Activated CD4-positive, alpha-beta memory T cell treated with anti-CD3 and anti-CD28 coated beads, Interleukin-2, amount 10 ng/mL, durations not matched to agents 7 days and 5 days (primary cell): Measurements from ENCODE around the gene B4GALT6. TPM values are rescaled to one million over a fixed set of nuclear protein-coding genes. Genes with fewer than 3 reads are reported as not detected.

Source experiments
- CTCF ChIA-PET: fragments of 350-600 bp; sonication (Branson Sonifier 250); formaldehyde crosslinking; loops from one replicate; lab custom pipeline; 2021; ENCODE audit warnings: antibody characterized with exemption, inconsistent platforms; lab: Charles Lee
- POLR2A ChIA-PET: fragments of 350-600 bp; sonication (Branson Sonifier 250); formaldehyde crosslinking; loops from one replicate; lab custom pipeline; 2021; ENCODE audit warnings: antibody characterized with exemption; lab: Charles Lee
- DNase-seq: peaks from one replicate; pipeline ENCODE4 v3.0.0-alpha.2; 2020
- H3K27ac Mint-ChIP-seq: one replicate; pipeline ENCODE4 v1.8.0; 2021; ENCODE audit warnings: mild to moderate bottlenecking, mixed read lengths
- H3K27me3 Mint-ChIP-seq: one replicate; pipeline ENCODE4 v1.8.0; 2021; ENCODE audit warnings: mixed read lengths
- H3K36me3 Mint-ChIP-seq: one replicate; pipeline ENCODE4 v1.8.0; 2021; ENCODE audit warnings: low read depth, mixed read lengths
- H3K4me1 Mint-ChIP-seq: one replicate; pipeline ENCODE4 v1.8.0; 2021; ENCODE audit warnings: mixed read lengths
- H3K4me3 Mint-ChIP-seq: one replicate; pipeline ENCODE4 v1.8.0; 2021; ENCODE audit warnings: mild to moderate bottlenecking, mixed read lengths
- H3K9me3 Mint-ChIP-seq: one replicate; pipeline ENCODE4 v1.8.0; 2021; ENCODE audit warnings: mixed read lengths
- total RNA-seq, 2 experiments: library from RNA; stranded (reverse); gene quantifications; one replicate each; pipeline ENCODE4 v1.2.3, GENCODE V29; 2021

Gene B4GALT6
- total RNA-seq, 2 experiments from 2014 or later = 0.91 to 1.2 TPM

DNA sequence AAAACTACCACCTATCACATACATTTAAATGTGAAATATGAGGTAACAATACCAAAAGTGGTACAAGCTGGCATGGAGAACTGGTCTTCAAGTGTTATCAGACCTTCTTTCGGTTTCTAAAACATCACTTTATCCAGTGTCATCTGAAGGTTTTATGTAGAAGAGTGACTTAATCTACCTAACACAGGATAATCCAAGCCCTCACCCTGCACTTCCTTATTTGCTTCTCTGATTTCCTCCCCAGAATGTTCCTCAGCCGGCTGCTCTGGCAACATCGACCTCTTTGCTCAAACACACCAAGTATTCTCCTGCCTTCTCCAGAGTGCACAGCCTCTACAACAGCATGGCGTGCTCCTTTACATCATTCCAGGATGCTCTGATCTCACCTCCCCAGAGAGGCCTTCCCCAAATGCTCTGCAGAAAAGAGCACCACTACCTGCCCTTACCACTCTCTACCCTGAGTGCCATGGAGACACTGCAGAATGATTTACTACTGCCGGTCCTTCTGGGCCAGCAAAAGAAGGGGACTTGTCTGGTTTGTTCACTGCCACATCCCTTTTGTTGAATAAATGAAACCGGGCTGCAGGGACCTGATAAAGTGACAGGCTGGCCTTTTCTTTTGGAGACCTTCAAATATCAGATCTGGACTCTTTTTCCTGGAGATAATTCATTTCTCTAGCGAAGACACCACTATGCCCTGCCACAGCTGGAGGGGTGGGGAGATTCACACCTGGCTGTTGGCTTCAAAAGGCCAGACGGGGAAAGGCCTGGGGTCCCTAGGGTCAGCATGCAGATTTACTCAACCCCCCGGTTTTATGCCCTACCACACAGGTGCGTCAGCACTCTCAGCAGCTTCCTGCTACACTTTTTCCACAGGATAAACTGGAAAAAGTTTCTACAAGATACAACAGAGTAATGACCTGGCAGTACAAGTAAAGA lies 50.7 kb downstream of the B4GALT6 start:
- ChIA-PET POLR2A (no interaction called here), CTCF (no interaction called here)
- Mint-ChIP-seq H3K9me3 (no peaks in the 10 kb centered on the region), H3K27me3 (peaks cover 3% of the 10 kb centered on the region), H3K36me3 (no peaks in the 10 kb centered on the region), H3K4me3 (no peak overlapping the region), H3K4me1 (peaks cover 18% of the 10 kb centered on the region), H3K27ac (no peak overlapping the region)
- no peak for DNase-seq

DNA sequence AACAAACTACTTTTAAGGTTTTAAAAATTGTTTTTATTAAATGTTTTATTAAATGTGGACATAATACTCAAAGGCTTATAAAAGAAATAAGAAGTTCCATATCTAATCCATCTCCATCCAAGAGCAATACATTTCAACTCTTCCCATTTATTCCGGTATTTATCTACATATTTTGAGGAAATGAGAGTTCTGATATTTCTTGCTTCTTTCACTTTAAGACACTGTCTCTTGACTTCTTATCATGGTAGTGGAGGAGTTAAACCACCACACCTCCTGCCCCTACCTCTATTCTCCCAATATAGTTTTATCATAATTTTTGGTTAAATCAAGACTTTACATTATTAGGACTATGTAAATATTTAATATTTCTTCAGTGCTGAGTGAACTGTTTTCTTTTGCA lies 52.0 kb downstream of the B4GALT6 start:
- Mint-ChIP-seq H3K9me3 (no peaks in the 10 kb centered on the region), H3K27ac (no peak overlapping the region), H3K4me3 (no peak overlapping the region), H3K36me3 (no peaks in the 10 kb centered on the region), H3K27me3 (peaks cover 3% of the 10 kb centered on the region), H3K4me1 (peaks cover 18% of the 10 kb centered on the region)
- ChIA-PET POLR2A (no interaction called here), CTCF (no interaction called here)
- no peak for DNase-seq

DNA sequence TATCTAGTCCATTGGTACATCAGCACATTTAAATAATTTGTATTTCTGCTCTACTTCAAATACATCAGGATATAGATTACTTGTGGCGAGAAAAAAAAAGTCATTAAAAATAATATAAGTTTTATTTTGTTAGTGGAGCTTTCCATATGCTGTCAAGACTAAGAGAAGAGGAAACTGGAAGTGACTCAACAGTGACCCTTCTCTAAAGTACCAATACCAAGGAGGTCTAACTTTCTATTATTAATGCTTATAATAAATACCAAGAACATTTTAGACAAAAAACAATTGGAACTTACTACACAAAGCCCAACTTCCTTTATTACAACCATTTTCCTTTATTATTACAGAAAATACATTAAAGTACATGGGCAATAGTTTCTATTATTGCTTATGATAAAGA lies 52.9 kb downstream of the B4GALT6 start:
- H3K9me3 Mint-ChIP-seq = no peaks in the 10 kb centered on the region
- H3K4me3 Mint-ChIP-seq = no peak overlapping the region
- ChIA-PET POLR2A (no interaction called here), CTCF (no interaction called here)
- H3K36me3 Mint-ChIP-seq = no peaks in the 10 kb centered on the region
- peaks cover 18% of the 10 kb centered on the region for H3K4me1 Mint-ChIP-seq
- no peak for DNase-seq
- no peak overlapping the region for H3K27ac Mint-ChIP-seq
- peaks cover 3% of the 10 kb centered on the region for H3K27me3 Mint-ChIP-seq

DNA sequence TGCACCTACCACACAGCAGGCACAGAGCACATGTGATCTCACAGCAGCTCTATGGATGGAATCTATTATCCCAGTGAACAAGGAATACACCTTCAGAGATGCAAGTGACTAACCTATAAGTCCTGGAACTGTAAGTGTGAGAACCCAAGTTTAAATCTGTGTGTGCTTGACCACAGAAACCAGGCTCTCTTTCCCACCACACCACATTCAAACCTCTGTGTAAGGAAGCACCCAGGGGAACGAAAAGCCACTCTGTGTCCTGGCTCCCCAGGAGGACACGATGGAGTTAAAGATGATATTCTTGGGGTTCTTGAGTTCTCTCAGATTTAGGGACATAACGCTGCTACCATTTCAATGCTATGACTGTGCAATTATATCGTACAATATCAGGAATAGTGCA lies 53.8 kb downstream of the B4GALT6 start:
- H3K27ac Mint-ChIP-seq = no peak overlapping the region
- ChIA-PET POLR2A (no interaction called here), CTCF (no interaction called here)
- no peaks in the 10 kb centered on the region for H3K9me3 Mint-ChIP-seq
- DNase-seq = no peak
- peaks cover 3% of the 10 kb centered on the region for H3K27me3 Mint-ChIP-seq
- H3K4me1 Mint-ChIP-seq = peaks cover 18% of the 10 kb centered on the region
- no peak overlapping the region for H3K4me3 Mint-ChIP-seq
- H3K36me3 Mint-ChIP-seq = no peaks in the 10 kb centered on the region

DNA sequence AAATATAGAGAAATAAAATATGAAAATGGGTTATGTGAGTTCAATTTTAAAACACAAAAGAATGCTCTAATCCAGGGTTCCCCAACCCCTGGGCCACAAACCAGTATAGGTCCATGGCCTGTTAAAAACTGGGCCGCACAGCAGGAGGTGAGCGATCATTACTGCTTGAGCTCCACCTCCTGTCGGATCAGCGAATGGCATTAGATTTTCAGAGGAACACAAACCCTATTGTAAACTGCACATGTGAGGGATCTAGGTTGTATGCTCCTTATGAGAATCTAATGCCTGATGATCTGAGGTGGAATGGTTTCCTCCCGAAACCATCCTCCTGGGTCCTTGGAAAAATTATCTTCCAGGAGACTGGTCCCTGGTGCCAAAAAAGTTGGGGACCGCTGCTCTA lies 58.0 kb downstream of the B4GALT6 start:
- Mint-ChIP-seq H3K27ac (no peak overlapping the region), H3K27me3 (peaks cover 2% of the 10 kb centered on the region), H3K4me3 (no peak overlapping the region), H3K36me3 (no peaks in the 10 kb centered on the region), H3K4me1 (no peaks in the 10 kb centered on the region), H3K9me3 (no peaks in the 10 kb centered on the region)
- ChIA-PET CTCF (no interaction called here), POLR2A (no interaction called here)
- DNase-seq = no peak

DNA sequence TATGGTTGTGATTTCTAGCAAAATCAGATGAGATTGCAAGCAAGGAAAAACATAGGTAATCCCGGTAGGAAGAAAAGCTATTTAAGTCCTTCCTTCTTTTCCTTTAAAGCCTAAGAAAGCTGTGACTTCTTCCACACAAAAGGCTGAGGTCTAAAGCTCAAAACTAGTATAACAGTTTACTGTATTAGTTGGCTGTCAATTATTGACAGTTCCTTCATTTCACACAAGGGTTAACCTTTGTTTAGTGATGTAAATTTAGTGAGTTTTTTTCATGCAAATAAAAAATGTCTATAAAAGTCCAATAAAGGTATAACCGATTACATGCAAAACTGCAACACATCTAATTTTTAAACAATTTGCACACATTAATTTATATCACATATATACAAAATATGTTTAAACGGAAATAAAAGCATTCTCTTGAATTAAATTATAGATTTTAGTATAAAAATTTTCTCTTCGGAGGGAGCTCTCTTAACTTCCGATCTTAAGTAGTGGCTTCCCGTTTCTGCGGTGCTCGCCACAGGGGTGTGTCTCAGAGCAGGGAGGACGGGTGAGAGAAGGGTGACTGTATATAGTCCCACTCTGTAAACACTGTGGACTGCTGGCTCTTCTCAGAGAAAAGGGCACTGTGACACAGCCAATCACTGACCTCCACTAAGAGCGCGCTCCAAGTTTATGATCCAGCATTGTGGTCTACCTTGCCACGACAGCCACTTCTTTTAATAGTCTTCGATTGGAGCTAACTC lies 59.3 kb downstream of the B4GALT6 start:
- ChIA-PET POLR2A (no interaction called here), CTCF (no interaction called here)
- H3K9me3 Mint-ChIP-seq = no peaks in the 10 kb centered on the region
- no peak overlapping the region for H3K27ac Mint-ChIP-seq
- no peak for DNase-seq
- peaks cover 2% of the 10 kb centered on the region for H3K27me3 Mint-ChIP-seq
- H3K36me3 Mint-ChIP-seq = no peaks in the 10 kb centered on the region
- no peaks in the 10 kb centered on the region for H3K4me1 Mint-ChIP-seq
- no peak overlapping the region for H3K4me3 Mint-ChIP-seq

DNA sequence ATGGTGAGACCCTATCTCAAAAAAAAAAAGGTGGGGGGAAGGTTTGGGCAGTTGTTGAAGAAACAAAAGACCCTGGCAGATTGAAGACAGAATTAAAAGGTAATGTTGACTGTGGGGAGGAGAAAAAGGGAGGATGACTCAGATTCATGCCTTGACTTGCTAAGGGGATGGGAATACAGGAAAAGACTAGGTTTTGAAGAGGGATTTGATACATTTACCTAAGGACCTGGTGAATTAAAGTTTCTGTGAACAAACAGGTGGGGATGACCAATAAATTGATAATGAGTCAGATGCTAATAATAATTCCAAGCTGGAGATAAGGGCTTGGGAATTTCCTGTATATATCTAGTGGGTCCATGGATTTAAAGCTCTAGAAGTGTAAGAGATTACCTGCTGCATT lies 65.1 kb downstream of the B4GALT6 start:
- ChIA-PET POLR2A (no interaction called here), CTCF (no interaction called here)
- H3K4me3 Mint-ChIP-seq = no peak overlapping the region
- DNase-seq = no peak
- no peaks in the 10 kb centered on the region for H3K9me3 Mint-ChIP-seq
- no peaks in the 10 kb centered on the region for H3K4me1 Mint-ChIP-seq
- no peaks in the 10 kb centered on the region for H3K36me3 Mint-ChIP-seq
- H3K27ac Mint-ChIP-seq = no peak overlapping the region
- peaks cover 15% of the 10 kb centered on the region for H3K27me3 Mint-ChIP-seq

DNA sequence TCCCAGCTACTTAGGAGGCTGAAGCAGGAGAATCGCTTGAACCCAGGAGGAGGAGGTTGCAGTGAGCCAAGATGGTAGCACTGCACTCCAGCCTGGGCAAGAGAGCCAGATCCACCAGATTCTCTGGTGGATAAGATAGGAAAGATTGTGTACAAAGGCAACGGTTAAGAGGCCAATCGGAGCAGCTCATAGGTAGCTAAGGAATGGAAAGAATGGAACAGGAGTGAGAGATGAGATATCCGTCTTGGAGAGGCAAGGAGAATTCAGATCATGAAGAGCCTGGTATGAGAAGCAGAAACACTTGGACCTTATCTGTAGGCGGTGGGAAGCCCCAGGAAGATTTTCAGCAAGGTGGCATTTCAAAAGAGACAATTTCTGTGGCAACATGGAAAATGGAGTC lies 65.6 kb downstream of the B4GALT6 start:
- no peak for DNase-seq
- Mint-ChIP-seq H3K4me3 (no peak overlapping the region), H3K4me1 (no peaks in the 10 kb centered on the region), H3K27ac (no peak overlapping the region), H3K27me3 (peaks cover 15% of the 10 kb centered on the region), H3K36me3 (no peaks in the 10 kb centered on the region), H3K9me3 (no peaks in the 10 kb centered on the region)
- ChIA-PET POLR2A (no interaction called here), CTCF (no interaction called here)

DNA sequence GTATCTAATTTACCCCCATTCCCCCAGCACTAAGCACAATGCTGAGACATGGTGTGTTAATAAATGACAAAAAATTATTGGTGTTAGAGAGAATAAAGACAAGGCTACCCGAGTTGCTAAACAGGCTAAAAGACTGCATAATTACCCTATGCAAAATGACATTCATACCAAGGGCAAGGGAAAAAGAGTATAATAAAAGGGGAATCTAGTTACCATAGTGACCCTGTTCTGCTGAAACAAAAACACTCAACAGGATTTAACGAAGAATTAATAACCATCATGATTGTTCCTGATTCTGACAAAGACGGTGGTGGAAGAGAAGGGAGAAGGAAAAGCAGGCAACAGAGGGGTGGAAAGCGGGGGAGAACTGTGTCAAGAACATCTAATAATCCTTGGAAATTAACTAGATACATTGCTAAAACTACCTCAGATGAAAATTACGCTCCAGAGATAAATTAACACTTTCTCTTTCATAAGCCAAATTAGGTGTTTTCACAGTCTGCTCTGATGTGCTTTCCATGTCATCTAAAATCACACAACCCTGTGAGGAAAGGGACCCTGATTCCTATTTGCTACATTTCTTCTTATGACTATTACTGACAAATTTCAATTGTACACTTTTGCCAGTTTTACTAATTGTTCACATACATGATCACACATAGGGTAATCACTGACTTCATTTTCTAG lies 67.2 kb downstream of the B4GALT6 start:
- Mint-ChIP-seq H3K36me3 (no peaks in the 10 kb centered on the region), H3K4me3 (no peak overlapping the region)

DNA sequence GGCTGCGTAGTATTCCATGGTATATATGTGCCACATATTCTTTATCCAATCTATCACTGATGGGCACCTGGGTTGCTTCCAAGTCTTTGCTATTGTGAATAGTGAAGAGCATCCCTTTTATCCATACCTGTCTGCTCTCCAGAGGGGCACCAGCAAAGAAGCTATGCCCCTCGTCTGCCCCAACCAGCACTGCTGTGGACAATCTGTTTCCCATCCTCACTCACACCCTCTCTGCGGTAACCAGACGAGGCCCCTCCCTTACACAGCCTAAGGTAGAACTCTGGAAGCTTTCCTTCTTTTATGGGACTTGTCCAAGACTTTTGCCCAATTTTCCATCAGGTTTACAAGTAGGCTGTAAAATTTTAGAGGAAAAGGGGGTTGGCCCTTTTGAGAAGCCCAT lies 67.8 kb downstream of the B4GALT6 start:
- ChIA-PET CTCF (no interaction called here), POLR2A (no interaction called here)
- H3K9me3 Mint-ChIP-seq = no peaks in the 10 kb centered on the region
- H3K27me3 Mint-ChIP-seq = peaks cover 14% of the 10 kb centered on the region
- no peaks in the 10 kb centered on the region for H3K4me1 Mint-ChIP-seq
- H3K36me3 Mint-ChIP-seq = no peaks in the 10 kb centered on the region
- no peak overlapping the region for H3K27ac Mint-ChIP-seq
- no peak for DNase-seq
- H3K4me3 Mint-ChIP-seq = no peak overlapping the region

More for the DNA sequence above, 67.2 kb downstream of the B4GALT6 start:
- DNase-seq = no peak
- Mint-ChIP-seq H3K27me3 (peaks cover 14% of the 10 kb centered on the region), H3K27ac (no peak overlapping the region), H3K4me1 (no peaks in the 10 kb centered on the region), H3K9me3 (no peaks in the 10 kb centered on the region)
- CTCF ChIA-PET = no interaction called here
- POLR2A ChIA-PET = no interaction called here

DNA sequence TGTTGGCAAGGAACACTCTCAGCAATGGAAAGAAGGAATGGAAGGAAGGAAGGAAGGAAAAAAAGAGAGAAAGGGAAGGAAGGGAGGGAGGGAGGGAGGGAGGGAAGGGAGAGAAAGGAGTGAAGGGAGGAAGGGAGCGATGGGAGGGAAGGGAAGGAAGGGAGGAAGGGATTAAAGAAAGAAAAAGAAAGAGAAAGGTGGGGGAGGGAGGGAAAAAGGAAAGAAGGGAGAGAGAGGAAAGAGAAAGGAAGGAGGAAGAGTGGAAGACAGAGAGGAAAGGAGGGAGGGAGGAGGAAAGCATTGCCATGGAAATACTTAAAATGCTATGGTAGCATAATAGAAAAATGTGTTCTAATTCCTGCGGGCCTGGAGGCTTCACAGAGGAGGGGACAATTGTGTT lies 70.3 kb downstream of the B4GALT6 start:
- no peak for DNase-seq
- Mint-ChIP-seq H3K9me3 (no peaks in the 10 kb centered on the region), H3K27ac (no peak overlapping the region), H3K36me3 (no peaks in the 10 kb centered on the region), H3K4me3 (no peak overlapping the region), H3K4me1 (no peaks in the 10 kb centered on the region), H3K27me3 (peaks cover 21% of the 10 kb centered on the region)
- ChIA-PET CTCF (no interaction called here), POLR2A (no interaction called here)

DNA sequence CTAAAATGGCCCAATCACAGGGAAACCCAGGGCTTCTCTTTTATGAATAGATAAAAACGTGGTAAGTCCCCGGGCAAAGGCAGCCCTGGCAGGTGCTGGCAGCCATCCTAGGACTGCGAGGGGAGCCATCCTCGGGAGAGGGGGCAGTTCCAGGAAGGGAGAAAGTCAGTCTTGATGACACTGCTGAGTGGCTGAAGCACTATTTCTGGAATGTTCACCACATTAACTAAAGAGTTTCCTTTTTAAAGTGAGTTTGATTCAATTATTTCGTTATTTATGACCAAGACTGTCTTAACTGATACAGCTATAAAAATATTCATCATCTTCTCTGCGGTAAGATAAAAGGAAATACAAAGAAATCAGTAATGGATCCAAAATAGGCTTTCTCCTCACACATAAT lies 72.3 kb downstream of the B4GALT6 start:
- H3K4me3 Mint-ChIP-seq = no peak overlapping the region
- no peaks in the 10 kb centered on the region for H3K9me3 Mint-ChIP-seq
- ChIA-PET POLR2A (no interaction called here), CTCF (no interaction called here)
- no peak overlapping the region for H3K27ac Mint-ChIP-seq
- H3K4me1 Mint-ChIP-seq = no peaks in the 10 kb centered on the region
- H3K36me3 Mint-ChIP-seq = no peaks in the 10 kb centered on the region
- no peak for DNase-seq
- H3K27me3 Mint-ChIP-seq = peaks cover 20% of the 10 kb centered on the region

DNA sequence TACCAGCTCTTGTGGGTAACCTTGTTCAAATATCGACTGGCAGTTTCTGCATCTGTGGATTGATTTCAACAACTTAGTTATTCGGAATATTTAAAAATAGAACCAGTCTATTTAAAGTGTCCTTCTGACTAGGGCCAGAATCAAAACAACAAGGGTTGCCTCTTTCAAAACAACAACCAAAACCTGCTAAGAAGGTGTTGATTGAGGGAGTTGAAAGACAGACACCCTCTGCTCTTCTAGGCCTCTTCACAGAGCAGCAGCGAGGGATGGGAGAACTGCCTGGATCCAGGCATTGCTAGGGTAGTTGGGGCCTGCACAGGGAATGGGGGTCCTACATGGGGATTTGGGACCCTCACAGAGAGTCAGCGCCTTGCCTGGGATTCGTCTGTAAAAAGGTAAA lies 72.9 kb downstream of the B4GALT6 start:
- POLR2A ChIA-PET = no interaction called here
- H3K4me1 Mint-ChIP-seq = no peaks in the 10 kb centered on the region
- CTCF ChIA-PET = no interaction called here
- no peak overlapping the region for H3K27ac Mint-ChIP-seq
- no peaks in the 10 kb centered on the region for H3K9me3 Mint-ChIP-seq
- H3K4me3 Mint-ChIP-seq = no peak overlapping the region
- DNase-seq = no peak
- peaks cover 16% of the 10 kb centered on the region for H3K27me3 Mint-ChIP-seq
- H3K36me3 Mint-ChIP-seq = no peaks in the 10 kb centered on the region
